ENCODE results near the gene MINDY4B.

- TF ChIP-seq POLR2AphosphoS5 (IDR thresholded peaks at IDR 0.05; ENCODE audit: low read depth) (no peak), CTCF (IDR thresholded peaks at IDR 0.05; ENCODE audit: insufficient read depth, low read length) (no peak), GABPA (IDR thresholded peaks at IDR 0.05; ENCODE audit: low read depth) (no peak)
Observed at GRCh38 chr3:150868282-150868681, 37.0 kb downstream of the MINDY4B start.
